ENCODE measurements around the gene SMIM31.

DNA sequence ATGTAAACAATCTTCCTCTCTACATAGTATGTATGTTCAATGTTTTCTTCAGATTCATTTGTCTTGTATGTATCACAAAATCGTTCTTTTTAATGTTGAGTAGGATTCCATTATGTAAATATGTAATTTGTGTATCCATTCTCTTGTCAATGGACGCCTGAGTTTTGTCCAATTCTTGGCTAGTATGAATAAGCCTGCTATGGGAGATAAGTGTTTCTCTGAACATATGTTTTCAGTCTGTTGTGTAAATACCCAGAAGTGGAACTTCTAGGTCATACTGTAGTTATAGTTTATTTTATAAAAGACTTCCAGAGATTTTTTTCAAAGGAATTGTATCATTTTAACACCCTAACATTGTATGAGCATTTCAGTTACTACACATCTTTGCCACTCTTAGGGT lies 2.8 kb downstream of the SMIM31 start:
- TF ChIP-seq POLR2AphosphoS5 (IDR thresholded peaks at IDR 0.05; ENCODE audit: borderline replicate concordance, low read depth, low read length) (no peak), EZH2 (IDR thresholded peaks at IDR 0.05) (no peak)
